Adipose tissue (tissue), 3 donors: ENCODE results near the gene SURF4. TPM values are rescaled to one million over a fixed set of nuclear protein-coding genes. Genes with fewer than 3 reads are reported as not detected.
"Not testable (repeated sequence)": the region's sequence is repeated elsewhere in the genome, so short reads cannot be mapped to it uniquely, and the experiment has no call there.

Source experiments
- H3K27ac ChIP-seq: one replicate; pipeline ENCODE4 v1.5.1; 2013; ENCODE audit warnings: low read depth, low read length
- WGBS, 3 donors: extraction: QIAGEN DNeasy Blood & Tissue Kit; methylation state at CpG; one replicate each; pipeline ENCODE4 v1.1.7; 2013; 5-methylcytosine and 5-hydroxymethylcytosine counted together
- polyA plus RNA-seq, 3 donors: library from polyadenylated mRNA; stranded (reverse); fragments of 200-250 nt; gene quantifications; one replicate each; pipeline ENCODE4 v1.2.3, GENCODE V29; 2013
- donor health status: healthy with polysubstance abuse.
- donor health status: Bipolar disorder and iron deficiency.
- donor health status: healthy.

SURF4 gene
- polyA plus RNA-seq, 3 donors = 66.1 to 168 (median 123) TPM

GRCh38 chr9:133329306-133330156 is 46.3 kb downstream of the SURF4 start:
- 53 to 57% (median 55%) methylated on average over 21 of the region's 21 CpGs for WGBS, 3 donors
- H3K27ac ChIP-seq = not testable (repeated sequence)

DNA sequence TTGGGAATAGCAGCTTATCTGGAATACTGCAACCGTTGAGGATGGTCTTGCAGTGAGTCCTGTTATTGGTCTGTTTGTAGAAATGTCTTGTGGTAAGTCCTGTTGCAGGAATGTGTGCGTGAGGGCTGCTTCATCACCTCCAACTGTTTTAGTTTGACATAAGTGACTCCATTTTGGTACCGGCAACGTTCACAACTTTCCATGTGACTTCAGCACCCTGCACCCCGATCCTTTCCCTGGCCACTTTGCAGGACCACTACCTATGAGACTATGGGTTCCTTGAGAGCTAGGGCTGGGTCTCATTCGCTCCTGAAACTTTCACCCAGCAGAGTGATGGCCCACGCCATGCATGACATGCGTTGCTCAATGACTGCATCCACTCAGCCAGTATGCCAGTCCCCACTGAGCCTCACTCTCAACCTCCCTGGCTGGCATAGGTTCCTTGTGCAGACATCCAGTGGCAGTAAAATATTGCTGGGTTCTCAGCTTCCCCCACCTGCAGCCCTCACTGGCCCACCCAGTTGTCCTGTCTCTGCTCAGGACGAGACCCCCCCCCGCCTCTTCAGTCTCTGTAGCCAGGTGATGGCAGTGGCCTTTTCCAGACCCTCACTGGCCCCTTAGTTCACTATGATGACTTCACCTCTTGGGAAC is 47.9 kb downstream of the SURF4 start:
- no peak overlapping the region for H3K27ac ChIP-seq
- 88 to 92% (median 91%) methylated on average over 10 of the region's 10 CpGs for WGBS, 3 donors

- not testable (repeated sequence) for H3K27ac ChIP-seq
- 89 to 92% (median 91%) methylated on average over 6 of the region's 6 CpGs for WGBS, 3 donors
These were observed 48.8 kb downstream of the SURF4 start for GRCh38 chr9:133327021-133327420.

DNA sequence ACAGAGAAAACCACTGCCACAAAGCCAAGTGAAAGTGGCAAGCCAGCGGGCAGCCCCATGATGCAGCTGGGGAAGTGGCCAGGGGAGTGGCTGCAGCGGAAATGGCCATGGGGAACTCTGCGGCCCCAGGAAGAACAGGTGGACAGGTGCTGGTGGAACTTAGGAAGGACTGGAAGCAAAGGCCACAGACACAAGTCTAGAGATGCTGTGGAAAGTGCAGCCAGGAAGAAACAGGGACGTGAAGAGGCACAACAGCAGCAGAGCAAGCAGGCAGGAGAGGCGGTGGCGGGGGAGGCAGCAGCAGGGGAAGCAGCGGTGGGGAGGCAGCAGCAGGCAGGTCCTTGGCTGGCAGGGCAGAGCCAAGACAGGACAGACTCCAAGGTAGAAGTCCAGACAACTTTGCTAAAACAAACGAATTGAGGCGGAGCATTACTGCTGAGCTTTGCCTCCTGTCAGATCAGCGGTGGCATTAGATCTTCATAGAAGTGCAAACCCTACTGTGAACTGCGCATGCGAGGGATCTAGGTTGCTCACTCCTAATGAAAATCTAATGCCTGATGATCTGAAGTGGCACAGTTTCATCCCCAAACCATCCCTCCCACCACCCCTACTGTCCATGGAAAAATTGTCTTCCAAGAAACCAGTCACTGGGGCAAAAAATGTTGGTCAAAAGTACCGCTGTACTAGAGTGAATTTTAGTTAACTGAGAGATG is 51.7 kb downstream of the SURF4 start:
- no peak overlapping the region for H3K27ac ChIP-seq
- 84 to 88% (median 86%) methylated on average over 13 of the region's 13 CpGs for WGBS, 3 donors

DNA sequence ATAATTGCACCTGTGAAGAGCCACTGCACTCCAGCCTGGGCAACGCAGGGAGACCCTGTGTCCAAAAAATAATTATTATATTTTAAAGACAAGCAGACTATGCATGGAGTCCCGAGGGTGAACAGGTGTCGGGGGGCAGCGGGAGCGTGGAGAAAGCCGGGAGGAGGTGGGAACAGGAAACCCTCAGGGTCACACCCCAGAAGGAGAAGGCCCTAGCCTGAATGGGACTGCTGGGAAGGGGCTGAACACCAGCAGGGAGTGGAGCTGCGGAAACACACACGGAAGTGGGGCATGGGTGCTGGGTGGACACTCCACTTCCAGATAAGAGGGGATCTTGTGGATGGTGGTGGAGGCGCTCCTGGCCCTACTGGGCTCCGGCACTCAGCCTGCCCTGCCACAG is 52.6 kb downstream of the SURF4 start:
- 81 to 86% (median 85%) methylated on average over 10 of the region's 10 CpGs for WGBS, 3 donors
- H3K27ac ChIP-seq = no peak overlapping the region

GRCh38 chr9:133322701-133323100 is 53.2 kb downstream of the SURF4 start:
- H3K27ac ChIP-seq = no peak overlapping the region
- WGBS, 3 donors = 70 to 73% (median 72%) methylated on average over 14 of the region's 14 CpGs

- no peak overlapping the region for H3K27ac ChIP-seq
- 72 to 78% (median 77%) methylated on average over 13 of the region's 13 CpGs for WGBS, 3 donors
These were observed 54.4 kb downstream of the SURF4 start for GRCh38 chr9:133321411-133321935.

DNA sequence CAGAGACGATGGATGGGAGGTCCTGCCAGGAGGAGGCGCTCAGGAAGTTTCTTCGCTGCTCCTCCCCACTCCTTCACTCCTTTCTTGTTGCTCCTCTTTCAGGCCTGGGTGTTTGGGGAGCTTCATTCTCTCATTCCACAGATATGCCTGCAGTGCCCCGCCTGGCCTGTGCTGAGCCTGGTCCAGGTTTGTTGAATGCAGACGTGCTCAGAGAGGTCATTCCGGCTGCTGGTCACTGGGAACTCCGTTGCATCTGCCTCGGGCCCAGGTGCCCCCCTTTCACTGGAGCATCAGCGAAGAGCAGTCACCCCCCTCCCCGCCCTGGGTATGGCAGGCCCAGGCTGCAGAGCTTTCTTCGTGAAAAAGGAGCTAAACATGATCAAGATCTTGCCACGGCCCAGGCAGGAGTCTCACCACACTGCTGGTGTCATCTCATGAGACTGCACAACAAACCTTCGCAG is 55.4 kb downstream of the SURF4 start:
- 78 to 79% (median 79%) methylated on average over 13 of the region's 13 CpGs for WGBS, 3 donors
- H3K27ac ChIP-seq = no peak overlapping the region

- H3K27ac ChIP-seq = not testable (repeated sequence)
- 58 to 83% (median 78%) methylated on average over 12 to 13 of the region's 13 CpGs for WGBS, 3 donors
These were observed 58.3 kb downstream of the SURF4 start for GRCh38 chr9:133317551-133317950.

GRCh38 chr9:133315997-133316396 is 59.9 kb downstream of the SURF4 start:
- H3K27ac ChIP-seq = no peak overlapping the region
- WGBS, 3 donors = 78 to 89% (median 80%) methylated on average over 2 of the region's 2 CpGs

Other genes starting within 250 kb of the SURF4 start
- 10 to 100 TPM in 1 of 3 donors, 1 to 10 TPM in 2; 2.6 to 10.7 (median 9.9) TPM for gene GBGT1, start 212.1 kb downstream of the SURF4 start, polyA plus RNA-seq
- gene OBP2B, start 166.8 kb downstream of the SURF4 start, polyA plus RNA-seq = not detected
- 1 to 10 TPM; 1.3 to 1.7 (median 1.5) TPM for gene ABO, start 100.9 kb downstream of the SURF4 start, polyA plus RNA-seq
- gene SURF6, start 39.9 kb downstream of the SURF4 start, polyA plus RNA-seq = 10 to 100 TPM; 14.1 to 21.7 (median 14.1) TPM
- 10 to 100 TPM in 2 of 3 donors, 1 to 10 TPM in 1; 8.6 to 15.9 (median 13.1) TPM for gene MED22, start 27.9 kb downstream of the SURF4 start, polyA plus RNA-seq
- 1,000 to 10,000 TPM; 2,933 to 4,055 (median 3,432) TPM for gene RPL7A, start 27.8 kb downstream of the SURF4 start, polyA plus RNA-seq
- gene SURF1, start 19.6 kb downstream of the SURF4 start, polyA plus RNA-seq = 10 to 100 TPM; 63.5 to 95.3 (median 75.0) TPM
- 10 to 100 TPM; 21.9 to 32.1 (median 27.8) TPM for gene SURF2, start 19.5 kb downstream of the SURF4 start, polyA plus RNA-seq
- gene STKLD1, start 306 bp upstream of the SURF4 start, polyA plus RNA-seq = under 1 TPM; 0.44 to 0.68 (median 0.45) TPM
- gene REXO4, start 42.0 kb upstream of the SURF4 start, polyA plus RNA-seq = 10 to 100 TPM; 14.1 to 18.8 (median 14.5) TPM
- 1 to 10 TPM; 2.7 to 4.2 (median 2.7) TPM for gene ADAMTS13, start 46.3 kb upstream of the SURF4 start, polyA plus RNA-seq
- gene CACFD1, start 83.9 kb upstream of the SURF4 start, polyA plus RNA-seq = 10 to 100 TPM in 1 of 3 donors, 1 to 10 TPM in 2; 4.0 to 17.3 (median 8.5) TPM
- 10 to 100 TPM in 1 of 3 donors, 1 to 10 TPM in 2; 2.4 to 15.6 (median 2.6) TPM for gene SLC2A6, start 103.0 kb upstream of the SURF4 start, polyA plus RNA-seq
- not detected for gene MYMK, start 148.9 kb upstream of the SURF4 start, polyA plus RNA-seq
- 1 to 10 TPM; 2.0 to 2.7 (median 2.2) TPM for gene ADAMTSL2, start 158.6 kb upstream of the SURF4 start, polyA plus RNA-seq
- gene FAM163B, start 233.3 kb upstream of the SURF4 start, polyA plus RNA-seq = not detected